ENCODE results near the gene ZNF101. TPM values are rescaled to one million over a fixed set of nuclear protein-coding genes. Genes with fewer than 3 reads are reported as not detected.

The ZNF101 gene
- total RNA-seq, 2 experiments from 2014 or later = 96.3 to 97.2 TPM

- H3K9me3 Mint-ChIP-seq = no peaks in the 10 kb centered on the region
- no peak overlapping the region for H3K4me3 Mint-ChIP-seq
- H3K36me3 Mint-ChIP-seq (ENCODE audit: low read depth) = peaks cover 62% of the 10 kb centered on the region
- H3K27me3 Mint-ChIP-seq = no peaks in the 10 kb centered on the region
- H3K4me1 Mint-ChIP-seq = peaks cover 24% of the 10 kb centered on the region
- ChIA-PET POLR2A (no interaction called here), CTCF (no interaction called here)
- peak overlapping the region; percentile 65 for H3K27ac Mint-ChIP-seq
- DNase-seq = no peak
These were observed 36.0 kb upstream of the ZNF101 start for GRCh38 chr19:19632661-19633060.

- Mint-ChIP-seq H3K27me3 (no peaks in the 10 kb centered on the region), H3K27ac (no peak overlapping the region), H3K4me1 (peaks cover 20% of the 10 kb centered on the region), H3K36me3 (ENCODE audit: low read depth) (peaks cover 65% of the 10 kb centered on the region), H3K9me3 (no peaks in the 10 kb centered on the region), H3K4me3 (no peak overlapping the region)
- no peak for DNase-seq
- CTCF ChIA-PET = interaction anchor here (0.6 kb wide), 2 partner anchors 77 to 1116 kb away, joined by 3 to 4 read pairs; no protein-coding TSS in a partner anchor
- POLR2A ChIA-PET = no interaction called here
These were observed 34.7 kb upstream of the ZNF101 start for GRCh38 chr19:19633711-19634515.

GRCh38 chr19:19634516-19635312 is 33.9 kb upstream of the ZNF101 start:
- POLR2A ChIA-PET = no interaction called here

GRCh38 chr19:19635313-19635702 is 33.3 kb upstream of the ZNF101 start:
- H3K36me3 Mint-ChIP-seq (ENCODE audit: low read depth) = peaks cover 69% of the 10 kb centered on the region
- peaks cover 24% of the 10 kb centered on the region for H3K4me1 Mint-ChIP-seq
- DNase-seq = no peak
- POLR2A ChIA-PET = no interaction called here
- H3K27me3 Mint-ChIP-seq = no peaks in the 10 kb centered on the region
- no peak overlapping the region for H3K27ac Mint-ChIP-seq
- no peak overlapping the region for H3K4me3 Mint-ChIP-seq
- no peaks in the 10 kb centered on the region for H3K9me3 Mint-ChIP-seq
- CTCF ChIA-PET = interaction anchor here (1.0 to 1.3 kb wide), 2 partner anchors 13 to 103 kb away, joined by 3 to 4 read pairs; no protein-coding TSS in a partner anchor

More at GRCh38 chr19:19634516-19635312, 33.9 kb upstream of the ZNF101 start:
- CTCF ChIA-PET = interaction anchor here (0.6 to 1.3 kb wide), 2 partner anchors 12 to 78 kb away, joined by 3 read pairs; no protein-coding TSS in a partner anchor
- Mint-ChIP-seq H3K4me1 (peaks cover 20% of the 10 kb centered on the region), H3K9me3 (no peaks in the 10 kb centered on the region), H3K36me3 (ENCODE audit: low read depth) (peaks cover 66% of the 10 kb centered on the region), H3K4me3 (no peak overlapping the region), H3K27me3 (no peaks in the 10 kb centered on the region), H3K27ac (peak overlapping the region; percentile 57)
- DNase-seq = no peak

- H3K4me1 Mint-ChIP-seq = peaks cover 26% of the 10 kb centered on the region
- DNase-seq = no peak
- CTCF ChIA-PET = interaction anchor here (1.0 kb wide), 1 partner anchor 104 kb away, joined by 4 read pairs; no protein-coding TSS in a partner anchor
- peaks cover 59% of the 10 kb centered on the region for H3K36me3 Mint-ChIP-seq (ENCODE audit: low read depth)
- POLR2A ChIA-PET = no interaction called here
- no peak overlapping the region for H3K4me3 Mint-ChIP-seq
- no peak overlapping the region for H3K27ac Mint-ChIP-seq
- no peaks in the 10 kb centered on the region for H3K27me3 Mint-ChIP-seq
- no peaks in the 10 kb centered on the region for H3K9me3 Mint-ChIP-seq
These were observed 32.0 kb upstream of the ZNF101 start for GRCh38 chr19:19636573-19637185.

- Mint-ChIP-seq H3K27me3 (no peaks in the 10 kb centered on the region), H3K4me1 (peaks cover 31% of the 10 kb centered on the region), H3K4me3 (no peak overlapping the region), H3K27ac (no peak overlapping the region), H3K9me3 (no peaks in the 10 kb centered on the region), H3K36me3 (ENCODE audit: low read depth) (peaks cover 64% of the 10 kb centered on the region)
- ChIA-PET CTCF (no interaction called here), POLR2A (no interaction called here)
- DNase-seq = no peak
These were observed 31.5 kb upstream of the ZNF101 start for GRCh38 chr19:19637186-19637522.

GRCh38 chr19:19637523-19638251 is 31.0 kb upstream of the ZNF101 start:
- Mint-ChIP-seq H3K9me3 (no peaks in the 10 kb centered on the region), H3K4me1 (peaks cover 34% of the 10 kb centered on the region), H3K27me3 (no peaks in the 10 kb centered on the region), H3K4me3 (no peak overlapping the region), H3K27ac (no peak overlapping the region), H3K36me3 (ENCODE audit: low read depth) (peaks cover 67% of the 10 kb centered on the region)
- CTCF ChIA-PET = no interaction called here
- DNase-seq = no peak
- POLR2A ChIA-PET = no interaction called here

- peak; percentile 42 for DNase-seq
- Mint-ChIP-seq H3K4me3 (peak overlapping the region; percentile 87), H3K36me3 (ENCODE audit: low read depth) (peaks cover 43% of the 10 kb centered on the region), H3K9me3 (no peaks in the 10 kb centered on the region), H3K27me3 (no peaks in the 10 kb centered on the region), H3K27ac (peak overlapping the region; percentile 95), H3K4me1 (peaks cover 21% of the 10 kb centered on the region)
- ChIA-PET POLR2A (no interaction called here), CTCF (interaction anchor here (0.6 kb wide), 1 partner anchor 128 kb away, joined by 3 read pairs; no protein-coding TSS in a partner anchor)
These were observed 26.0 kb upstream of the ZNF101 start for GRCh38 chr19:19642506-19643157.

GRCh38 chr19:19643158-19644053 is 25.2 kb upstream of the ZNF101 start, which contains the start of gene GMIP:
TSS of gene GMIP (minus strand) at chr19:19643657. CDS start at chr19:19643529, 128 bp downstream.
- ChIA-PET POLR2A (interaction anchor here (0.7 kb wide), 1 partner anchor 21 kb away, joined by 7 read pairs; no protein-coding TSS in a partner anchor), CTCF (interaction anchor here (0.6 to 3.1 kb wide), 20 partner anchors 9 to 114 kb away, joined by 3 to 19 read pairs (median 4); partner anchors contain the start of genes ATP13A1, PBX4 and YJEFN3)
- H3K27ac Mint-ChIP-seq = peak within 1 kb of the TSS; percentile 95
- peak within 1 kb of the TSS; percentile 87 for H3K4me3 Mint-ChIP-seq
- peaks cover 41% of the 10 kb centered on the region for H3K36me3 Mint-ChIP-seq (ENCODE audit: low read depth)
- DNase-seq = peak; percentile 88
- H3K4me1 Mint-ChIP-seq = peaks cover 21% of the 10 kb centered on the region
- H3K9me3 Mint-ChIP-seq = no peaks in the 10 kb centered on the region
- H3K27me3 Mint-ChIP-seq = no peaks in the 10 kb centered on the region

- H3K27ac Mint-ChIP-seq = peak overlapping the region; percentile 95
- no peak for DNase-seq
- H3K9me3 Mint-ChIP-seq = no peaks in the 10 kb centered on the region
- peak overlapping the region; percentile 87 for H3K4me3 Mint-ChIP-seq
- CTCF ChIA-PET = interaction anchor here (0.6 to 3.1 kb wide), 18 partner anchors 8 to 112 kb away, joined by 3 to 19 read pairs (median 4); partner anchors contain the start of genes ATP13A1 and PBX4
- POLR2A ChIA-PET = interaction anchor here (0.7 kb wide), 1 partner anchor 20 kb away, joined by 7 read pairs; no protein-coding TSS in a partner anchor
- H3K4me1 Mint-ChIP-seq = peaks cover 21% of the 10 kb centered on the region
- H3K27me3 Mint-ChIP-seq = no peaks in the 10 kb centered on the region
- peaks cover 40% of the 10 kb centered on the region for H3K36me3 Mint-ChIP-seq (ENCODE audit: low read depth)
These were observed 24.6 kb upstream of the ZNF101 start for GRCh38 chr19:19644054-19644388.

GRCh38 chr19:19645233-19645870 is 23.3 kb upstream of the ZNF101 start:
- ChIA-PET CTCF (interaction anchor here (2.6 to 3.1 kb wide), 2 partner anchors 16 to 113 kb away, joined by 16 to 19 read pairs; no protein-coding TSS in a partner anchor), POLR2A (no interaction called here)
- DNase-seq = no peak
- Mint-ChIP-seq H3K27ac (no peak overlapping the region), H3K4me1 (peaks cover 16% of the 10 kb centered on the region), H3K4me3 (no peak overlapping the region), H3K27me3 (no peaks in the 10 kb centered on the region), H3K9me3 (no peaks in the 10 kb centered on the region), H3K36me3 (ENCODE audit: low read depth) (peaks cover 40% of the 10 kb centered on the region)
